8988T (cell line): ENCODE results near the gene GLYR1.

Experiments used
- DNase-seq: peaks from one replicate; pipeline ENCODE4 v3.0.0; 2011

Gene GLYR1

GRCh38 chr16:4879049-4879448 lies 32.0 kb upstream of the GLYR1 start:
- no peak for DNase-seq

- no peak for DNase-seq
Observed at GRCh38 chr16:4877380-4877685, 30.2 kb upstream of the GLYR1 start.

- no peak for DNase-seq
Observed at GRCh38 chr16:4876646-4877379, 29.7 kb upstream of the GLYR1 start.

GRCh38 chr16:4874666-4875065 lies 27.6 kb upstream of the GLYR1 start:
- no peak for DNase-seq

- DNase-seq, result no peak
Observed at GRCh38 chr16:4873091-4873490, 26.0 kb upstream of the GLYR1 start.

GRCh38 chr16:4871071-4871470 lies 24.0 kb upstream of the GLYR1 start:
- no peak for DNase-seq

GRCh38 chr16:4870138-4870671 lies 23.1 kb upstream of the GLYR1 start:
- DNase-seq, result no peak

GRCh38 chr16:4869147-4869805 lies 22.2 kb upstream of the GLYR1 start:
- DNase-seq, result no peak

GRCh38 chr16:4868535-4868934 lies 21.4 kb upstream of the GLYR1 start:
- no peak for DNase-seq

GRCh38 chr16:4868026-4868425 lies 20.9 kb upstream of the GLYR1 start:
- no peak for DNase-seq

- DNase-seq, result no peak
Observed at GRCh38 chr16:4866586-4866985, 19.5 kb upstream of the GLYR1 start.

GRCh38 chr16:4865231-4865860 lies 18.3 kb upstream of the GLYR1 start:
- DNase-seq, result no peak

- no peak for DNase-seq
Observed at GRCh38 chr16:4864728-4865127, 17.6 kb upstream of the GLYR1 start.

- DNase-seq, result no peak
Observed at GRCh38 chr16:4862639-4863038, 15.6 kb upstream of the GLYR1 start.

- no peak for DNase-seq
Observed at GRCh38 chr16:4860727-4861342, 13.7 kb upstream of the GLYR1 start.

- no peak for DNase-seq
Observed at GRCh38 chr16:4859900-4860255, 12.8 kb upstream of the GLYR1 start.

GRCh38 chr16:4859190-4859899 lies 12.3 kb upstream of the GLYR1 start:
- no peak for DNase-seq

GRCh38 chr16:4855804-4856203 lies 8.7 kb upstream of the GLYR1 start:
- DNase-seq, result no peak

GRCh38 chr16:4855371-4855770 lies 8.3 kb upstream of the GLYR1 start:
- no peak for DNase-seq

- DNase-seq, result peak; percentile 34
Observed at GRCh38 chr16:4852221-4852872, 5.3 kb upstream of the GLYR1 start.

- DNase-seq, result no peak
Observed at GRCh38 chr16:4850211-4850610, 3.1 kb upstream of the GLYR1 start.

GRCh38 chr16:4847774-4848587 lies 893 bp upstream of the GLYR1 start:
- no peak for DNase-seq
